Measurements from ENCODE around the gene RER1.
A peak's percentile ranks its signal among the peaks of the same experiment; 100 is the strongest.

RER1 gene

GRCh38 chr1:2379733-2380404 lies 11.8 kb upstream of the RER1 start:
- H3K4me1 ChIP-seq (ENCODE audit: insufficient read depth, insufficient read length) = peaks cover 7% of the 10 kb centered on the region
- TF ChIP-seq YY1 (IDR thresholded peaks at IDR 0.05; ENCODE audit: insufficient read depth, insufficient read length) (no peak), ZNF274 (IDR thresholded peaks at IDR 0.05; ENCODE audit: low read depth, low read length) (no peak), SUZ12 (IDR thresholded peaks at IDR 0.05; ENCODE audit: extremely low read depth, insufficient read depth, insufficient read length) (no peak)
- no peaks in the 10 kb centered on the region for H3K27me3 ChIP-seq (ENCODE audit: insufficient read depth, insufficient read length)
- H3K36me3 ChIP-seq (ENCODE audit: insufficient read depth, insufficient read length, low read length) = peaks cover 3% of the 10 kb centered on the region
- no peak overlapping the region for H3K9ac ChIP-seq (ENCODE audit: insufficient read length, low read depth)
- H3K4me3 ChIP-seq (ENCODE audit: insufficient read length, low read depth) = no peak overlapping the region
- H3K9me3 ChIP-seq (ENCODE audit: insufficient read depth, low read length) = no peaks in the 10 kb centered on the region
- DNase-seq (ENCODE audit: low read depth, low spot score) = no peak

GRCh38 chr1:2380816-2381591 lies 10.6 kb upstream of the RER1 start:
- no peak for TF ChIP-seq ZNF274 (IDR thresholded peaks at IDR 0.05; ENCODE audit: low read depth, low read length)
- no peak for TF ChIP-seq SUZ12 (IDR thresholded peaks at IDR 0.05; ENCODE audit: extremely low read depth, insufficient read depth, insufficient read length)
- TF ChIP-seq YY1 (IDR thresholded peaks at IDR 0.05; ENCODE audit: insufficient read depth, insufficient read length) = no peak
- Histone ChIP-seq H3K4me3 (ENCODE audit: insufficient read length, low read depth) (no peak overlapping the region), H3K27me3 (ENCODE audit: insufficient read depth, insufficient read length) (no peaks in the 10 kb centered on the region), H3K36me3 (ENCODE audit: insufficient read depth, insufficient read length, low read length) (peaks cover 7% of the 10 kb centered on the region), H3K9me3 (ENCODE audit: insufficient read depth, low read length) (no peaks in the 10 kb centered on the region), H3K4me1 (ENCODE audit: insufficient read depth, insufficient read length) (peaks cover 7% of the 10 kb centered on the region), H3K9ac (ENCODE audit: insufficient read length, low read depth) (peak overlapping the region; percentile 21)
- DNase-seq (ENCODE audit: low read depth, low spot score) = no peak

- Histone ChIP-seq H3K4me1 (ENCODE audit: insufficient read depth, insufficient read length) (peaks cover 7% of the 10 kb centered on the region), H3K4me3 (ENCODE audit: insufficient read length, low read depth) (no peak overlapping the region), H3K9me3 (ENCODE audit: insufficient read depth, low read length) (no peaks in the 10 kb centered on the region), H3K9ac (ENCODE audit: insufficient read length, low read depth) (peak overlapping the region; percentile 21), H3K36me3 (ENCODE audit: insufficient read depth, insufficient read length, low read length) (peaks cover 12% of the 10 kb centered on the region), H3K27me3 (ENCODE audit: insufficient read depth, insufficient read length) (no peaks in the 10 kb centered on the region)
- DNase-seq (ENCODE audit: low read depth, low spot score) = peak; percentile 47
- TF ChIP-seq ZNF274 (IDR thresholded peaks at IDR 0.05; ENCODE audit: low read depth, low read length) (no peak), SUZ12 (IDR thresholded peaks at IDR 0.05; ENCODE audit: extremely low read depth, insufficient read depth, insufficient read length) (no peak), YY1 (IDR thresholded peaks at IDR 0.05; ENCODE audit: insufficient read depth, insufficient read length) (no peak)
Measured at GRCh38 chr1:2381741-2382620, 9.7 kb upstream of the RER1 start.

- H3K36me3 ChIP-seq (ENCODE audit: insufficient read depth, insufficient read length, low read length) = peaks cover 20% of the 10 kb centered on the region
- TF ChIP-seq ZNF274 (IDR thresholded peaks at IDR 0.05; ENCODE audit: low read depth, low read length) (no peak), YY1 (IDR thresholded peaks at IDR 0.05; ENCODE audit: insufficient read depth, insufficient read length) (no peak), SUZ12 (IDR thresholded peaks at IDR 0.05; ENCODE audit: extremely low read depth, insufficient read depth, insufficient read length) (no peak)
- no peak overlapping the region for H3K4me3 ChIP-seq (ENCODE audit: insufficient read length, low read depth)
- peak; percentile 25 for DNase-seq (ENCODE audit: low read depth, low spot score)
- H3K9me3 ChIP-seq (ENCODE audit: insufficient read depth, low read length) = no peaks in the 10 kb centered on the region
- H3K27me3 ChIP-seq (ENCODE audit: insufficient read depth, insufficient read length) = no peaks in the 10 kb centered on the region
- no peak overlapping the region for H3K9ac ChIP-seq (ENCODE audit: insufficient read length, low read depth)
- H3K4me1 ChIP-seq (ENCODE audit: insufficient read depth, insufficient read length) = peaks cover 7% of the 10 kb centered on the region
Measured at GRCh38 chr1:2382621-2383361, 8.8 kb upstream of the RER1 start.

- no peak for TF ChIP-seq YY1 (IDR thresholded peaks at IDR 0.05; ENCODE audit: insufficient read depth, insufficient read length)
- no peak for TF ChIP-seq ZNF274 (IDR thresholded peaks at IDR 0.05; ENCODE audit: low read depth, low read length)
- no peak for TF ChIP-seq SUZ12 (IDR thresholded peaks at IDR 0.05; ENCODE audit: extremely low read depth, insufficient read depth, insufficient read length)
- Histone ChIP-seq H3K4me3 (ENCODE audit: insufficient read length, low read depth) (no peak overlapping the region), H3K9ac (ENCODE audit: insufficient read length, low read depth) (no peak overlapping the region), H3K27me3 (ENCODE audit: insufficient read depth, insufficient read length) (no peaks in the 10 kb centered on the region), H3K36me3 (ENCODE audit: insufficient read depth, insufficient read length, low read length) (peaks cover 28% of the 10 kb centered on the region), H3K4me1 (ENCODE audit: insufficient read depth, insufficient read length) (peaks cover 7% of the 10 kb centered on the region), H3K9me3 (ENCODE audit: insufficient read depth, low read length) (no peaks in the 10 kb centered on the region)
- DNase-seq (ENCODE audit: low read depth, low spot score) = no peak
Measured at GRCh38 chr1:2383576-2383975, 8.1 kb upstream of the RER1 start.

GRCh38 chr1:2384130-2384860 lies 7.3 kb upstream of the RER1 start:
- no peak for DNase-seq (ENCODE audit: low read depth, low spot score)
- no peak overlapping the region for H3K9ac ChIP-seq (ENCODE audit: insufficient read length, low read depth)
- no peak overlapping the region for H3K4me3 ChIP-seq (ENCODE audit: insufficient read length, low read depth)
- no peaks in the 10 kb centered on the region for H3K27me3 ChIP-seq (ENCODE audit: insufficient read depth, insufficient read length)
- no peaks in the 10 kb centered on the region for H3K9me3 ChIP-seq (ENCODE audit: insufficient read depth, low read length)
- H3K4me1 ChIP-seq (ENCODE audit: insufficient read depth, insufficient read length) = peaks cover 7% of the 10 kb centered on the region
- H3K36me3 ChIP-seq (ENCODE audit: insufficient read depth, insufficient read length, low read length) = peaks cover 32% of the 10 kb centered on the region
- TF ChIP-seq SUZ12 (IDR thresholded peaks at IDR 0.05; ENCODE audit: extremely low read depth, insufficient read depth, insufficient read length) = no peak
- TF ChIP-seq YY1 (IDR thresholded peaks at IDR 0.05; ENCODE audit: insufficient read depth, insufficient read length) = no peak
- TF ChIP-seq ZNF274 (IDR thresholded peaks at IDR 0.05; ENCODE audit: low read depth, low read length) = no peak

Data from NT2/D1 (cell line).